Hepatocyte (in vitro differentiated cells): ENCODE data around the gene HSF5.

ENCODE experiments used
- CTCF ChIP-seq: fragments of 200-600 bp; sonication (generic); IDR thresholded peaks from 2 replicates; pipeline ENCODE4 v1.5.1; 2016; ENCODE audit warnings: antibody characterized with exemption, mild to moderate bottlenecking; ENCODE audit not compliant: poor library complexity
- EZH2 ChIP-seq: fragments of 200-600 bp; sonication (generic); IDR thresholded peaks from 2 replicates; pipeline ENCODE4 v1.6.1; 2016; ENCODE audit warnings: antibody characterized with exemption, mild to moderate bottlenecking, borderline replicate concordance
- EZH2phosphoT487 ChIP-seq: fragments of 200-600 bp; sonication (generic); IDR thresholded peaks from one replicate; pipeline ENCODE4 v1.6.1; 2018; ENCODE audit warnings: antibody characterized with exemption, mild to moderate bottlenecking, low read depth, moderate library complexity; ENCODE audit not compliant: unreplicated experiment, severe bottlenecking

GRCh38 chr17:58493506-58493905, 5.3 kb upstream of the HSF5 start:
- TF ChIP-seq CTCF (no peak), EZH2 (no peak), EZH2phosphoT487 (no peak)
